Activated B cell treated with CpG ODN at 0.5 μM for 24 hours (primary cell): ENCODE measurements around the gene GRIN1. TPM values are rescaled to one million over a fixed set of nuclear protein-coding genes. Genes with fewer than 3 reads are reported as not detected.

ENCODE experiments used
- ATAC-seq: fragments of 200-7000 bp; cut with Tn5 transposase; one replicate; pipeline ENCODE4 v1.10.0; 2021; ENCODE audit warnings: low read depth, mild to moderate bottlenecking, moderate library complexity
- CTCF ChIA-PET: fragments of 350-600 bp; sonication (Branson Sonifier 250); formaldehyde crosslinking; loops from one replicate; lab custom pipeline; 2021; ENCODE audit warnings: antibody characterized with exemption; lab: Charles Lee
- POLR2A ChIA-PET: fragments of 350-600 bp; sonication (Branson Sonifier 250); formaldehyde crosslinking; loops from one replicate; lab custom pipeline; 2021; ENCODE audit warnings: antibody characterized with exemption; lab: Charles Lee
- DNase-seq: peaks from one replicate; pipeline ENCODE4 v3.0.0; 2022
- H3K27ac Mint-ChIP-seq: one replicate; pipeline ENCODE4 v1.8.0; 2020; ENCODE audit warnings: mixed read lengths
- H3K27me3 Mint-ChIP-seq: one replicate; pipeline ENCODE4 v1.8.0; 2021; ENCODE audit warnings: mixed read lengths
- H3K36me3 Mint-ChIP-seq: one replicate; pipeline ENCODE4 v1.8.0; 2021; ENCODE audit warnings: low read depth, mixed read lengths
- H3K4me1 Mint-ChIP-seq: one replicate; pipeline ENCODE4 v1.8.0; 2021; ENCODE audit warnings: mixed read lengths
- H3K4me3 Mint-ChIP-seq: one replicate; pipeline ENCODE4 v1.8.0; 2020; ENCODE audit warnings: mild to moderate bottlenecking, mixed read lengths
- H3K9me3 Mint-ChIP-seq: one replicate; pipeline ENCODE4 v1.8.0; 2020; ENCODE audit warnings: mixed read lengths
- intact Hi-C: fragments of 100-400 bp; cut with micrococcal nuclease; formaldehyde crosslinking; loops from one replicate; pipeline ENCODE4 v1.15.1; 2024
- total RNA-seq: library from RNA; stranded (reverse); gene quantifications from 2 replicates; pipeline ENCODE4 v1.2.3, GENCODE V29; 2022
- TF ChIP-seq, protein P1 (sequence below): fragments of 200-600 bp; IDR thresholded peaks from one replicate; pipeline ENCODE4 v1.8.0; 2022; ENCODE audit warnings: antibody characterized with exemption, mild to moderate bottlenecking

GRIN1 gene
- total RNA-seq, 1 donor from 2014 or later: 0.22 TPM

DNA sequence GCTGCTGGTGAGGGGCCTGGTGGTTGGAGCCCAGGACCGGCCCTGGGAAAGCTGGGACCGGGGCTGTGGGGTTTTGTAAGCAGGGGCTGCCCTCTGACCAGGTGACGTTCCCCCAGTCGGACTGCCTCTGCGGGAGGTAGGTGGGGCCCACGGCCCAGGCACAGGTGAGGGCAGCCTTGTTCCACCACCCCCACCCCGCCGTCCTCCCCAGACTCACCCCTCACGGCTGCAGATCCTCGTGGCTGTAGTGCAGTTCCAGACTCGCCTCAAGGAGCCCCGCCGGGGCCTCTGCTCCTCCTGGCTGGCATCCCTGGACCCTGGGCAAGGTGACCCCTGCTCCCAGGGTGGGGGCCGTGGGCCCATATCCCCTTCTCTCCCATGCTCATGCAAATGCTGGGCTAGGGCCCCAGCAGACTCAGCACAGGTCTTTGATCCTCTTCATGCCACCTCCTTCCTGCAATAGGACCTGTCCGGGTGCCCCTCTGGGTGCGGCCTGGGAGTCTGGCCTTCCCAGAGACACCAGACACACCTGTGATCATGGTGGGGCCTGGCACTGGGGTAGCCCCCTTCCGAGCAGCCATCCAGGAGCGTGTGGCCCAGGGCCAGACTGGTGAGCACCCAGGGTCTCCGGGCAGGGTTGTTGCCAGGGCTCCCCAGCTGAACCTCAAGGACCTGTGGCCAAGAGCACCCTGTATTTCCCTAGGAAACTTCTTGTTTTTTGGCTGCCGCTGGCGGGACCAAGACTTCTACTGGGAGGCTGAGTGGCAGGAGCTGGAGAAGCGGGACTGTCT is 76.4 kb downstream of the GRIN1 start:
- H3K27me3 Mint-ChIP-seq: no peaks in the 10 kb centered on the region
- no peak for ATAC-seq
- H3K4me1 Mint-ChIP-seq: no peaks in the 10 kb centered on the region
- ChIA-PET CTCF (no interaction called here), POLR2A (interaction anchor here (0.6 to 2.2 kb wide), 3 partner anchors 7 to 499 kb away, joined by 7 to 11 read pairs (median 10); partner anchors contain the start of gene RNF208)
- intact Hi-C loops: no loop called here
- H3K36me3 Mint-ChIP-seq: peaks cover 6% of the 10 kb centered on the region
- H3K9me3 Mint-ChIP-seq: no peaks in the 10 kb centered on the region
- TF ChIP-seq, protein P1, sequence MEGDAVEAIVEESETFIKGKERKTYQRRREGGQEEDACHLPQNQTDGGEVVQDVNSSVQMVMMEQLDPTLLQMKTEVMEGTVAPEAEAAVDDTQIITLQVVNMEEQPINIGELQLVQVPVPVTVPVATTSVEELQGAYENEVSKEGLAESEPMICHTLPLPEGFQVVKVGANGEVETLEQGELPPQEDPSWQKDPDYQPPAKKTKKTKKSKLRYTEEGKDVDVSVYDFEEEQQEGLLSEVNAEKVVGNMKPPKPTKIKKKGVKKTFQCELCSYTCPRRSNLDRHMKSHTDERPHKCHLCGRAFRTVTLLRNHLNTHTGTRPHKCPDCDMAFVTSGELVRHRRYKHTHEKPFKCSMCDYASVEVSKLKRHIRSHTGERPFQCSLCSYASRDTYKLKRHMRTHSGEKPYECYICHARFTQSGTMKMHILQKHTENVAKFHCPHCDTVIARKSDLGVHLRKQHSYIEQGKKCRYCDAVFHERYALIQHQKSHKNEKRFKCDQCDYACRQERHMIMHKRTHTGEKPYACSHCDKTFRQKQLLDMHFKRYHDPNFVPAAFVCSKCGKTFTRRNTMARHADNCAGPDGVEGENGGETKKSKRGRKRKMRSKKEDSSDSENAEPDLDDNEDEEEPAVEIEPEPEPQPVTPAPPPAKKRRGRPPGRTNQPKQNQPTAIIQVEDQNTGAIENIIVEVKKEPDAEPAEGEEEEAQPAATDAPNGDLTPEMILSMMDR: no peak
- no peak overlapping the region for H3K27ac Mint-ChIP-seq
- DNase-seq: no peak
- no peak overlapping the region for H3K4me3 Mint-ChIP-seq

DNA sequence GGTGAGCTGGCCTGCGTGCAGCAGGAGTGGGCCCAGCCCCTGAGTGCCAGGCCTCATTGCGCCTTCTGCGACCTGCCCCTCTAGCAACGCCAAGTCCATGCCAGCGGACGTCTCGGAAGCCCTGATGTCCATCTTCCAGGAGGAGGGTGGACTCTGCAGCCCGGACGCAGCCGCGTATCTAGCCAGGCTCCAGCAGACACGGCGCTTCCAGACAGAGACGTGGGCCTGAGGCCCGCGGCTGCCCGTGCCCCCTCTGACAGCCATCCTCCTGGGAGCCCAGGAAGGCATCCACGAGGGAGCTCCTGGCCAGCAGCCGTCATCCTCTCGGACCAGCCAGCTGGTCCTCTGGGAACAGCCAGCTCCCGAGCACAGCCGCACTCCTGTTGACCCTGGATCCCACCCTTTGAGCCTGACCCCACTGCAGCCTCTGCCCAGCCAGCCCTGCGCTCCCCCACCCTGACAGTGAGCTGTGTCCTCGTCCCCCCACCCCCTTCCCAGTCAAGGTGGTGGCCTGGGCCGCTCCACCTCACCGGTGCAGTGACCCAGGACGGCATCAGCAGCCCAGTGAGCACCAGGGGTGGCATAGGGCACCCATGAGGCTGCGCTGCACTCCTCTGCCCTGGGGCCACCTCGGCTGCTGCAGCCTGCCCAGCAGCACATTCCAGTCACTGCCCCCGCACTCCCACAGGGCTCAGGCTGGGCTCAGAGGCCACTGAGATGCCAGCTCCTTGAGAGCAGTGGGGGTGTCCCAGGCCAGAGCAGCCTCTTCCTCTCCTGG is 77.4 kb downstream of the GRIN1 start:
- Mint-ChIP-seq H3K4me3 (no peak overlapping the region), H3K9me3 (no peaks in the 10 kb centered on the region), H3K27me3 (no peaks in the 10 kb centered on the region), H3K27ac (no peak overlapping the region), H3K4me1 (peaks cover 2% of the 10 kb centered on the region), H3K36me3 (peaks cover 6% of the 10 kb centered on the region)
- ChIA-PET POLR2A (interaction anchor here (0.5 to 2.1 kb wide), 3 partner anchors 10 to 65 kb away, joined by 3 to 7 read pairs (median 3); partner anchors contain the start of gene TPRN), CTCF (no interaction called here)
- ATAC-seq (no peak), DNase-seq (no peak)
- TF ChIP-seq, protein P1: no peak
- intact Hi-C loops: no loop called here

- H3K4me1 Mint-ChIP-seq: peaks cover 2% of the 10 kb centered on the region
- no peak overlapping the region for H3K27ac Mint-ChIP-seq
- DNase-seq: no peak
- TF ChIP-seq, protein P1: no peak
- ATAC-seq: no peak
- CTCF ChIA-PET: no interaction called here
- POLR2A ChIA-PET: interaction anchor here (1.0 to 2.1 kb wide), 2 partner anchors 11 to 17 kb away, joined by 3 to 7 read pairs; partner anchors contain the start of gene TPRN
- no peaks in the 10 kb centered on the region for H3K9me3 Mint-ChIP-seq
- no peaks in the 10 kb centered on the region for H3K27me3 Mint-ChIP-seq
- no peak overlapping the region for H3K4me3 Mint-ChIP-seq
- peaks cover 6% of the 10 kb centered on the region for H3K36me3 Mint-ChIP-seq
- intact Hi-C loops: no loop called here
Observed at GRCh38 chr9:137217276-137218211, 78.6 kb downstream of the GRIN1 start.

GRCh38 chr9:137218212-137218753 is 79.3 kb downstream of the GRIN1 start:
- POLR2A ChIA-PET: no interaction called here
- CTCF ChIA-PET: no interaction called here
- peaks cover 7% of the 10 kb centered on the region for H3K4me1 Mint-ChIP-seq
- intact Hi-C loops: no loop called here
- TF ChIP-seq, protein P1: no peak
- H3K4me3 Mint-ChIP-seq: no peak overlapping the region
- peaks cover 4% of the 10 kb centered on the region for H3K36me3 Mint-ChIP-seq
- H3K27me3 Mint-ChIP-seq: no peaks in the 10 kb centered on the region
- ATAC-seq (no peak), DNase-seq (no peak)
- H3K27ac Mint-ChIP-seq: no peak overlapping the region
- H3K9me3 Mint-ChIP-seq: no peaks in the 10 kb centered on the region

Other genes with a start within 250 kb of the GRIN1 start
- 81.5 and 82.1 TPM in 2 replicates for gene FBXW5, start 194.4 kb upstream of the GRIN1 start, total RNA-seq
- gene C8G, start 193.9 kb upstream of the GRIN1 start, total RNA-seq: 0.69 and 3.4 TPM in 2 replicates
- 2.4 TPM in 2 replicates for gene LCN12, start 186.9 kb upstream of the GRIN1 start, total RNA-seq
- not detected in 2 replicates for gene PTGDS, start 161.7 kb upstream of the GRIN1 start, total RNA-seq
- not detected in 2 replicates for gene LCNL1, start 156.2 kb upstream of the GRIN1 start, total RNA-seq
- gene PAXX, start 146.7 kb upstream of the GRIN1 start, total RNA-seq: 43.4 and 47.8 TPM in 2 replicates
- not detected in 2 replicates for gene CLIC3, start 142.6 kb upstream of the GRIN1 start, total RNA-seq
- gene ABCA2, start 110.9 kb upstream of the GRIN1 start, total RNA-seq: 4.5 and 7.5 TPM in 2 replicates
- 3.9 and 5.0 TPM in 2 replicates for gene FUT7, start 107.1 kb upstream of the GRIN1 start, total RNA-seq
- 0.18 TPM in 1 of 2 replicates, not detected in the other for gene NPDC1, start 93.0 kb upstream of the GRIN1 start, total RNA-seq
- not detected in 2 replicates for gene ENTPD2, start 85.1 kb upstream of the GRIN1 start, total RNA-seq
- gene SAPCD2, start 68.6 kb upstream of the GRIN1 start, total RNA-seq: 0.80 and 0.81 TPM in 2 replicates
- gene UAP1L1, start 61.6 kb upstream of the GRIN1 start, total RNA-seq: 13.4 and 17.2 TPM in 2 replicates
- gene MAN1B1, start 52.2 kb upstream of the GRIN1 start, total RNA-seq: 33.6 and 37.7 TPM in 2 replicates
- gene DPP7, start 24.4 kb upstream of the GRIN1 start, total RNA-seq: 254 and 259 TPM in 2 replicates
- 0.31 TPM in 1 of 2 replicates, not detected in the other for gene LRRC26, start 30.9 kb downstream of the GRIN1 start, total RNA-seq
- not detected in 2 replicates for gene TMEM210, start 32.9 kb downstream of the GRIN1 start, total RNA-seq
- 75.7 and 93.9 TPM in 2 replicates for gene ANAPC2, start 49.4 kb downstream of the GRIN1 start, total RNA-seq
- gene SSNA1, start 49.5 kb downstream of the GRIN1 start, total RNA-seq: 71.9 and 76.8 TPM in 2 replicates
- gene TPRN, start 61.6 kb downstream of the GRIN1 start, total RNA-seq: 9.3 and 11.4 TPM in 2 replicates
- gene TMEM203, start 66.5 kb downstream of the GRIN1 start, total RNA-seq: 32.7 and 34.1 TPM in 2 replicates
- gene NDOR1, start 66.5 kb downstream of the GRIN1 start, total RNA-seq: 27.5 and 38.7 TPM in 2 replicates
- gene RNF208, start 83.1 kb downstream of the GRIN1 start, total RNA-seq: 1.1 and 1.9 TPM in 2 replicates
- gene CYSRT1, start 86.0 kb downstream of the GRIN1 start, total RNA-seq: 0.39 and 0.53 TPM in 2 replicates
- gene RNF224, start 88.3 kb downstream of the GRIN1 start, total RNA-seq: not detected in 2 replicates
- not detected in 2 replicates for gene SLC34A3, start 91.7 kb downstream of the GRIN1 start, total RNA-seq
- gene TUBB4B, start 102.1 kb downstream of the GRIN1 start, total RNA-seq: 182 and 197 TPM in 2 replicates
- gene STPG3, start 112.1 kb downstream of the GRIN1 start, total RNA-seq: 0.37 TPM in 1 of 2 replicates, not detected in the other
- 56.1 and 58.2 TPM in 2 replicates for gene NELFB, start 116.2 kb downstream of the GRIN1 start, total RNA-seq
- gene TOR4A, start 138.6 kb downstream of the GRIN1 start, total RNA-seq: 7.9 and 9.1 TPM in 2 replicates
- gene NRARP, start 163.1 kb downstream of the GRIN1 start, total RNA-seq: 1.9 and 3.0 TPM in 2 replicates